GM12878 (cell line): ENCODE data around the gene SLC1A5. TPM values are rescaled to one million over a fixed set of nuclear protein-coding genes. Genes with fewer than 3 reads are reported as not detected.

Experiments used
- ATAC-seq: fragments of 200-7000 bp; cut with Tn5 transposase; 3 replicates; pipeline ENCODE4 v1.9.1; 2020; ENCODE audit warnings: mild to moderate bottlenecking, moderate library complexity
- BruUV-seq: library from RNA; stranded (reverse); fragments of 400-500 nt; replicated peaks from 2 replicates; lab custom pipeline; 2021; lab: Mats Ljungman, UMichigan
- CTCF ChIA-PET: fragments of 300-600 bp; sonication (Branson Sonifier 250); formaldehyde crosslinking; extraction: SDS; loops from one replicate; lab custom pipeline; 2021; ENCODE audit warnings: inconsistent platforms; lab: Yijun Ruan, JAX
- POLR2A ChIA-PET: fragments of 350-600 bp; formaldehyde crosslinking; extraction: SDS; loops from one replicate; lab custom pipeline; 2021; ENCODE audit warnings: inconsistent platforms; lab: Charles Lee
- RAD21 ChIA-PET: fragments of 300-600 bp; sonication (Branson Sonifier 250); formaldehyde crosslinking; loops from one replicate; lab custom pipeline; 2023; ENCODE audit warnings: antibody characterized with exemption; ENCODE audit not compliant: unreplicated experiment; lab: Charles Lee
- SMC1A ChIA-PET: fragments of 300-600 bp; sonication (Branson Sonifier 250); formaldehyde crosslinking; loops from one replicate; lab custom pipeline; 2023; ENCODE audit not compliant: unreplicated experiment, uncharacterized antibody; lab: Charles Lee
- DNase-seq: peaks from one replicate; pipeline ENCODE4 v3.0.0-alpha.2; 2011; ENCODE audit warnings: low read depth, low spot score
- FAIRE-seq: peaks from 3 replicates; lab custom pipeline; 2011; peaks lifted over from hg19 to GRCh38; lab: Jason Lieb, UNC
- H2AFZ ChIP-seq: 2 replicates; pipeline ENCODE4 v1.6.0; 2011; ENCODE audit warnings: low read depth, low read length, control low read depth; ENCODE audit not compliant: control insufficient read depth
- H3K27ac ChIP-seq: 2 replicates; pipeline ENCODE4 v1.5.1; 2011; ENCODE audit warnings: control low read depth; ENCODE audit not compliant: control insufficient read depth, insufficient read depth
- H3K27me3 ChIP-seq, 2 experiments: replicated peaks in 1 of 2; 2 replicates each; pipeline versions ENCODE4 v1.6.0 to v1.6.1; 2011; ENCODE audit warnings: low read length in 1 of 2; ENCODE audit not compliant: control insufficient read depth in 2 of 2, insufficient read depth in 2 of 2
- H3K36me3 ChIP-seq, 2 experiments: 2 replicates each; pipeline ENCODE4 v1.5.1; 2011; ENCODE audit warnings: low read length in 1 of 2; ENCODE audit not compliant: control insufficient read depth in 2 of 2, insufficient read depth in 2 of 2
- H3K4me1 ChIP-seq: 2 replicates; pipeline ENCODE4 v1.6.1; 2011; ENCODE audit warnings: mild to moderate bottlenecking, low read length, moderate library complexity, mixed read lengths; ENCODE audit not compliant: control insufficient read depth, insufficient read depth
- H3K4me2 ChIP-seq: 2 replicates; pipeline ENCODE4 v1.6.0; 2011; ENCODE audit warnings: control low read depth; ENCODE audit not compliant: control insufficient read depth, insufficient read depth
- H3K4me3 ChIP-seq: fragments of 200-600 bp; sonication (generic); 2 replicates; pipeline ENCODE4 v1.5.1; 2016
- H3K79me2 ChIP-seq: 2 replicates; pipeline ENCODE4 v1.6.0; 2011; ENCODE audit warnings: low read length; ENCODE audit not compliant: control insufficient read depth, insufficient read depth
- H3K9ac ChIP-seq: 2 replicates; pipeline ENCODE4 v1.8.0; 2011; ENCODE audit warnings: low read length, control low read depth, mixed read lengths; ENCODE audit not compliant: control insufficient read depth, insufficient read depth
- H3K9me3 ChIP-seq: replicated peaks from 3 replicates; pipeline ENCODE4 v1.5.1; 2011; ENCODE audit warnings: mild to moderate bottlenecking, low read length; ENCODE audit not compliant: control insufficient read depth, insufficient read depth
- H4K20me1 ChIP-seq: 2 replicates; pipeline ENCODE4 v1.6.0; 2011; ENCODE audit not compliant: control insufficient read depth, insufficient read depth
- ASH2L ChIP-seq: fragments of 300-600, 200-600 bp; sonication (generic); IDR thresholded peaks from 2 replicates; pipeline ENCODE4 v1.6.1; 2017; ENCODE audit warnings: low read depth, mild to moderate bottlenecking, borderline replicate concordance
- BRCA1 ChIP-seq: IDR thresholded peaks from 2 replicates; pipeline ENCODE4 v1.6.1; 2011; ENCODE audit warnings: low read depth, low read length, improper control_type of control experiment
- CBFB ChIP-seq: IDR thresholded peaks from 2 replicates; pipeline ENCODE4 v1.6.1; 2016; ENCODE audit warnings: antibody characterized with exemption, low read depth
- CEBPB ChIP-seq, 2 experiments: fragments of 150-350 bp in 1 of 2; IDR thresholded peaks; 2 replicates each; pipeline ENCODE4 v1.6.1; 2012 to 2014; ENCODE audit warnings: low read depth in 2 of 2, low read length in 2 of 2, borderline replicate concordance in 1 of 2, inconsistent platforms in 1 of 2
- EED ChIP-seq: sonication (generic); IDR thresholded peaks from 2 replicates; pipeline ENCODE4 v1.6.1; 2016; ENCODE audit warnings: antibody characterized with exemption, low read depth
- FOS ChIP-seq: IDR thresholded peaks from 3 replicates; pipeline ENCODE4 v1.6.1; 2011; ENCODE audit warnings: borderline replicate concordance; ENCODE audit not compliant: insufficient read length; ENCODE audit errors: extremely low read depth
- GATAD2B ChIP-seq: fragments of 450-650 bp; conservative IDR thresholded peaks from 2 replicates; pipeline ENCODE4 v1.6.1; 2017; ENCODE audit warnings: low read depth, mild to moderate bottlenecking, moderate library complexity
- JUNB ChIP-seq: IDR thresholded peaks from 2 replicates; pipeline ENCODE4 v1.6.1; 2016; ENCODE audit warnings: antibody characterized with exemption, mild to moderate bottlenecking
- MTA3 ChIP-seq: IDR thresholded peaks from 2 replicates; pipeline ENCODE4 v1.6.1; 2012; ENCODE audit warnings: low read length, inconsistent platforms, borderline replicate concordance
- POLR2A ChIP-seq: IDR thresholded peaks from 2 replicates; pipeline ENCODE4 v1.6.1; 2011; ENCODE audit warnings: low read depth, mild to moderate bottlenecking, low read length
- RFX5 ChIP-seq: IDR thresholded peaks from 2 replicates; pipeline ENCODE4 v1.6.1; 2011; ENCODE audit warnings: low read depth, low read length, improper control_type of control experiment
- SMARCA5 ChIP-seq: fragments of 450-650 bp; IDR thresholded peaks from 2 replicates; pipeline ENCODE4 v1.6.1; 2017; ENCODE audit warnings: mild to moderate bottlenecking
- SMC3 ChIP-seq: IDR thresholded peaks from 2 replicates; pipeline ENCODE4 v1.6.1; 2011; ENCODE audit warnings: low read length, improper control_type of control experiment, borderline replicate concordance
- SP1 ChIP-seq: IDR thresholded peaks from one replicate; pipeline ENCODE4 v1.6.1; 2011; ENCODE audit warnings: low read depth, low read length
- ZNF24 ChIP-seq: fragments of 450-650 bp; IDR thresholded peaks from 2 replicates; pipeline ENCODE4 v1.6.1; 2017; ENCODE audit warnings: antibody characterized with exemption, mild to moderate bottlenecking
- whole genome bisulfite sequencing: methylation state at CpG from one replicate; pipeline ENCODE4 v1.1.6; 2016; ENCODE audit warnings: low lambda C conversion rate; ENCODE audit not compliant: insufficient replicate concordance, insufficient coverage; ENCODE audit errors: missing lambda C conversion rate; 5-methylcytosine and 5-hydroxymethylcytosine counted together
- in situ Hi-C: fragments of 300-500 bp; cut with MboI; formaldehyde crosslinking; loops from 9 replicates; pipeline ENCODE4 v1.14.3; 2018; ENCODE audit warnings: mixed read lengths
- intact Hi-C: fragments of 100-400 bp; cut with micrococcal nuclease; formaldehyde crosslinking; loops from one replicate; pipeline ENCODE4 v1.14.2; 2022; ENCODE audit not compliant: unreplicated experiment
- polyA plus RNA-seq, 11 experiments: library from polyadenylated mRNA; depleted of rRNA in 4 of 11; unstranded in 6 of 11; stranded (reverse) in 5 of 11; fragments of >200 nt; fragmentation: Nextera tagmentation in 4 of 11; fragmentation: Illumina TruSeq in 1 of 11; extraction: Ambion mirVana in 4 of 11; extraction: Trizol in 1 of 11; gene quantifications; 1 replicate in 1 of 11; 2 replicates in 10 of 11; pipeline versions ENCODE4 v1.2.1 to v1.2.3, GENCODE V29; 2011 to 2016; ENCODE audit warnings: inconsistent platforms in 2 of 11, missing spikeins in 2 of 11, low read depth in 1 of 11
- total RNA-seq, 4 experiments: library from RNA; depleted of rRNA in 3 of 4; stranded (reverse); fragments of >200 nt in 3 of 4; fragmentation: Illumina TruSeq in 1 of 4; extraction: Trizol in 1 of 4; gene quantifications; 2 replicates each; pipeline versions ENCODE4 v1.2.1 to v1.2.3, GENCODE V29; 2013 to 2021
- TF ChIP-seq, protein P1 (sequence below): IDR thresholded peaks from 2 replicates; pipeline ENCODE4 v1.6.1; 2012; ENCODE audit warnings: low read length, inconsistent platforms
- TF ChIP-seq, protein P2 (sequence below): fragments of 450-650 bp; IDR thresholded peaks from 2 replicates; pipeline ENCODE4 v1.6.1; 2017; ENCODE audit warnings: low read depth, mild to moderate bottlenecking, moderate library complexity

The SLC1A5 gene
- total and polyA plus RNA-seq, 10 of the 15 experiments (the other 5 are each of a cell fraction or from before 2014, with no cell fraction given), result 9.1 to 129 (median 60.9) TPM

GRCh38 chr19:46726551-46726950, 61.8 kb downstream of the SLC1A5 start:
- no peak overlapping the region for H3K4me3 ChIP-seq
- ChIA-PET CTCF (interaction anchor here (4.4 to 6.0 kb wide), 2 partner anchors 12 to 22 kb away, joined by 32 to 78 read pairs; partner anchors contain the start of gene PRKD2), POLR2A (no interaction called here), RAD21 (interaction anchor here (0.7 kb wide), 1 partner anchor 67 kb away, joined by 3 read pairs; no protein-coding TSS in a partner anchor), SMC1A (no interaction called here)
- BruUV-seq, result TSS peak; percentile 12
- H2AFZ ChIP-seq, result no peak overlapping the region
- ATAC-seq (no peak), DNase-seq (no peak), FAIRE-seq (no peak)
- H3K4me1 ChIP-seq, result peaks cover 4% of the 10 kb centered on the region
- intact Hi-C loops, result loop anchor here (5.0 kb wide), 1 partner anchor 34 kb away; no protein-coding TSS in a partner anchor
- no peaks in the 10 kb centered on the region for H3K9me3 ChIP-seq
- no peak overlapping the region for H3K9ac ChIP-seq
- in situ Hi-C loops, result no loop called here
- H4K20me1 ChIP-seq, result no peaks in the 10 kb centered on the region; the same call in 1 of the 2 replicates
- H3K27me3 ChIP-seq, result no peaks in the 10 kb centered on the region
- H3K79me2 ChIP-seq, result peaks cover 3% of the 10 kb centered on the region; the same call in 1 of the 2 replicates
- peaks cover 41 to 80% of the 10 kb centered on the region in 2 experiments; a peak in 3 of 4 replicates for H3K36me3 ChIP-seq
- no peak for TF ChIP-seq MTA3
- WGBS, result 89% methylated on average over 10 of the region's 10 CpGs
- no peak overlapping the region for H3K4me2 ChIP-seq
- no peak overlapping the region for H3K27ac ChIP-seq

DNA sequence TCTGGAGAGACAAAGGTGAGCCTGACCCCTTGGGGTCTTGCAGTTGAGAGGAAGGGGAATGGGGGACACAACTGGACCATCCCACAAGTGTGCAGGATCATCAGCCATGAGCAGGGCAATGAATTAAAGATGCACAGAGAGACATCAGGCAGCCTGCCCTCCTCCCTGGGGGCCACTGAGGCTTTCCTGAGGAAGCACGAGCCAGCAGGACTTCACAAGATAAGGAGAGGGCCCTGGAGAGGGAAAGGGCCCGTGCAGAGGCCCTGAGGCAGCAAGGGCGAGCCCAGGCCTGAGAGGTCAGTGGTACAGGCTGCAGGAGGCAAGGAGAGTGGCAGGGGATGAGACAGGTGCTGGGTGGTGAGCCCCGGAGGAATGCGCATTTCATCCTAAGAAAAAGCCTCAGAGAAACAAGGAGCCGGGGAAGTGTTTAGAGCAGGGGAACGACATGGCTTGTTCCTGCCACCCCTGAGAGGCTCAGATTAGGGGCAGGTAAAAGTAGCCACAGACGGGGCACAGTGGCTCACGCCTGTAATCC, 62.5 kb downstream of the SLC1A5 start:
- H3K9ac ChIP-seq, result no peak overlapping the region
- peaks cover 3% of the 10 kb centered on the region; the same call in 1 of the 2 replicates for H3K79me2 ChIP-seq
- intact Hi-C loops, result loop anchor here (5.0 kb wide), 1 partner anchor 34 kb away; no protein-coding TSS in a partner anchor
- in situ Hi-C loops, result no loop called here
- no peak overlapping the region for H3K27ac ChIP-seq
- ChIA-PET CTCF (no interaction called here), SMC1A (no interaction called here), RAD21 (no interaction called here), POLR2A (no interaction called here)
- no peak overlapping the region for H3K4me3 ChIP-seq
- H3K27me3 ChIP-seq, result no peaks in the 10 kb centered on the region
- DNase-seq, result no peak
- ATAC-seq, result no peak
- FAIRE-seq, result no peak
- BruUV-seq, result no TSS peak
- H3K9me3 ChIP-seq, result no peaks in the 10 kb centered on the region
- H3K36me3 ChIP-seq, result peaks cover 39 to 81% of the 10 kb centered on the region in 2 experiments; a peak in 3 of 4 replicates
- H3K4me2 ChIP-seq, result no peak overlapping the region
- no peak overlapping the region for H2AFZ ChIP-seq
- H3K4me1 ChIP-seq, result no peaks in the 10 kb centered on the region; the same call in 1 of the 2 replicates
- no peaks in the 10 kb centered on the region; the same call in 1 of the 2 replicates for H4K20me1 ChIP-seq
- 77% methylated on average over 9 of the region's 9 CpGs for WGBS
- TF ChIP-seq SMARCA5 (no peak), RFX5 (no peak), FOS (no peak), CBFB (no peak), CEBPB (IDR thresholded peaks at IDR 0.05; ENCODE audit: borderline replicate concordance in 1 of 2, low read depth in 2 of 2, low read length in 2 of 2) (no peak), GATAD2B (no peak), JUNB (no peak), EED (no peak), POLR2A (no peak), ZNF24 (no peak), ASH2L (no peak), BRCA1 (no peak), SP1 (no peak), SMC3 (no peak)
- TF ChIP-seq, protein P1, sequence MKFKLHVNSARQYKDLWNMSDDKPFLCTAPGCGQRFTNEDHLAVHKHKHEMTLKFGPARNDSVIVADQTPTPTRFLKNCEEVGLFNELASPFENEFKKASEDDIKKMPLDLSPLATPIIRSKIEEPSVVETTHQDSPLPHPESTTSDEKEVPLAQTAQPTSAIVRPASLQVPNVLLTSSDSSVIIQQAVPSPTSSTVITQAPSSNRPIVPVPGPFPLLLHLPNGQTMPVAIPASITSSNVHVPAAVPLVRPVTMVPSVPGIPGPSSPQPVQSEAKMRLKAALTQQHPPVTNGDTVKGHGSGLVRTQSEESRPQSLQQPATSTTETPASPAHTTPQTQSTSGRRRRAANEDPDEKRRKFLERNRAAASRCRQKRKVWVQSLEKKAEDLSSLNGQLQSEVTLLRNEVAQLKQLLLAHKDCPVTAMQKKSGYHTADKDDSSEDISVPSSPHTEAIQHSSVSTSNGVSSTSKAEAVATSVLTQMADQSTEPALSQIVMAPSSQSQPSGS, result no peak
- TF ChIP-seq, protein P2, sequence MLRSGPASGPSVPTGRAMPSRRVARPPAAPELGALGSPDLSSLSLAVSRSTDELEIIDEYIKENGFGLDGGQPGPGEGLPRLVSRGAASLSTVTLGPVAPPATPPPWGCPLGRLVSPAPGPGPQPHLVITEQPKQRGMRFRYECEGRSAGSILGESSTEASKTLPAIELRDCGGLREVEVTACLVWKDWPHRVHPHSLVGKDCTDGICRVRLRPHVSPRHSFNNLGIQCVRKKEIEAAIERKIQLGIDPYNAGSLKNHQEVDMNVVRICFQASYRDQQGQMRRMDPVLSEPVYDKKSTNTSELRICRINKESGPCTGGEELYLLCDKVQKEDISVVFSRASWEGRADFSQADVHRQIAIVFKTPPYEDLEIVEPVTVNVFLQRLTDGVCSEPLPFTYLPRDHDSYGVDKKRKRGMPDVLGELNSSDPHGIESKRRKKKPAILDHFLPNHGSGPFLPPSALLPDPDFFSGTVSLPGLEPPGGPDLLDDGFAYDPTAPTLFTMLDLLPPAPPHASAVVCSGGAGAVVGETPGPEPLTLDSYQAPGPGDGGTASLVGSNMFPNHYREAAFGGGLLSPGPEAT, result no peak
